Fibroblast of pulmonary artery (primary cell): ENCODE data around the gene PIF1.

Experiments
- DNase-seq: peaks from one replicate; pipeline ENCODE4 v3.0.0-alpha.2; 2010; ENCODE audit warnings: low read depth
- H3K4me3 ChIP-seq: replicated peaks from 2 replicates; pipeline ENCODE4 v1.5.1; 2011; ENCODE audit warnings: low read depth, mild to moderate bottlenecking, control low read depth, low read length, moderate library complexity
- TF ChIP-seq, protein P1 (sequence below): IDR thresholded peaks from 2 replicates; pipeline ENCODE4 v1.5.1; 2011; ENCODE audit warnings: mild to moderate bottlenecking, control low read depth, low read length, inconsistent platforms; ENCODE audit errors: missing control alignments

Gene PIF1

DNA sequence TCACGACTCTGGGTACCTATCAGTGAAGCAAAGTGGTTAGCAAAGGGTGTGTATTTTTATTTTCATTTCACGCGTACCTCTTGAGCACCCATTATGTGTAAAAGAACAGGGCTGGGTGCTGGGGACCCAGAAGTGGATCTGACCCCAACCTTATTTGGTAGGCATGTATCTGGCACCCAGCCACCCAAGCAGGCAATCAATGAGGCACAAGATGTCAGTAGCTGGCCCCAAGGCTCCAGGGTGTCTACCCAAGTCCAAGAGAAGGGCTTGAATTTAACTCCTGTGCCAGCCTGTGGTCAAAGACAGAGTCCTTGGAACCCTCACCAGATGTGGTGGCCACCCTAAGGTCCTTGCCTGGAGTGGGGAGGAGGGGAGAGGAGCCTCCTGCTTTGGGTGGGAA lies 22.0 kb upstream of the PIF1 start:
- no peak overlapping the region for H3K4me3 ChIP-seq
- no peak for DNase-seq
- TF ChIP-seq, protein P1, sequence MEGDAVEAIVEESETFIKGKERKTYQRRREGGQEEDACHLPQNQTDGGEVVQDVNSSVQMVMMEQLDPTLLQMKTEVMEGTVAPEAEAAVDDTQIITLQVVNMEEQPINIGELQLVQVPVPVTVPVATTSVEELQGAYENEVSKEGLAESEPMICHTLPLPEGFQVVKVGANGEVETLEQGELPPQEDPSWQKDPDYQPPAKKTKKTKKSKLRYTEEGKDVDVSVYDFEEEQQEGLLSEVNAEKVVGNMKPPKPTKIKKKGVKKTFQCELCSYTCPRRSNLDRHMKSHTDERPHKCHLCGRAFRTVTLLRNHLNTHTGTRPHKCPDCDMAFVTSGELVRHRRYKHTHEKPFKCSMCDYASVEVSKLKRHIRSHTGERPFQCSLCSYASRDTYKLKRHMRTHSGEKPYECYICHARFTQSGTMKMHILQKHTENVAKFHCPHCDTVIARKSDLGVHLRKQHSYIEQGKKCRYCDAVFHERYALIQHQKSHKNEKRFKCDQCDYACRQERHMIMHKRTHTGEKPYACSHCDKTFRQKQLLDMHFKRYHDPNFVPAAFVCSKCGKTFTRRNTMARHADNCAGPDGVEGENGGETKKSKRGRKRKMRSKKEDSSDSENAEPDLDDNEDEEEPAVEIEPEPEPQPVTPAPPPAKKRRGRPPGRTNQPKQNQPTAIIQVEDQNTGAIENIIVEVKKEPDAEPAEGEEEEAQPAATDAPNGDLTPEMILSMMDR = no peak

DNA sequence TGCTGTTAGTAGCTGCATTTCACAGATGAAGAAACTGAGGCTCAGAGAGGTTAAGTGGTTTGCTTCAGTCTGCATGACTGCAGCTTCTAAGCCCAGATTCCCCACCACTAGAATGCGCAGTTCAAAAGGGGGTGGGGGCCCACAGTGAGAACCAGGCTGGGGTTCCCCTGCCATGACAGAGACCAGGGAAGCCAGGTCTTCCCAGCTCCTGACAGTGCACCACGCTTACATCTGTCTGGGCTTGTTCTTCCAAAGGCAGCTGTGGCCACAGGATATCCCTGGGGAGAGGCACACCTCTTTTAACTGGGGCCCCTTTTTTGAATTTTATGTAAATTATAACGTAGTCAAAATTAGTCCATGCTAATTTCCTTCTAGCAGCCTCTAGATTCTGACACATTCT lies 21.6 kb upstream of the PIF1 start:
- TF ChIP-seq, protein P1 = no peak
- H3K4me3 ChIP-seq = no peak overlapping the region
- DNase-seq = no peak

DNA sequence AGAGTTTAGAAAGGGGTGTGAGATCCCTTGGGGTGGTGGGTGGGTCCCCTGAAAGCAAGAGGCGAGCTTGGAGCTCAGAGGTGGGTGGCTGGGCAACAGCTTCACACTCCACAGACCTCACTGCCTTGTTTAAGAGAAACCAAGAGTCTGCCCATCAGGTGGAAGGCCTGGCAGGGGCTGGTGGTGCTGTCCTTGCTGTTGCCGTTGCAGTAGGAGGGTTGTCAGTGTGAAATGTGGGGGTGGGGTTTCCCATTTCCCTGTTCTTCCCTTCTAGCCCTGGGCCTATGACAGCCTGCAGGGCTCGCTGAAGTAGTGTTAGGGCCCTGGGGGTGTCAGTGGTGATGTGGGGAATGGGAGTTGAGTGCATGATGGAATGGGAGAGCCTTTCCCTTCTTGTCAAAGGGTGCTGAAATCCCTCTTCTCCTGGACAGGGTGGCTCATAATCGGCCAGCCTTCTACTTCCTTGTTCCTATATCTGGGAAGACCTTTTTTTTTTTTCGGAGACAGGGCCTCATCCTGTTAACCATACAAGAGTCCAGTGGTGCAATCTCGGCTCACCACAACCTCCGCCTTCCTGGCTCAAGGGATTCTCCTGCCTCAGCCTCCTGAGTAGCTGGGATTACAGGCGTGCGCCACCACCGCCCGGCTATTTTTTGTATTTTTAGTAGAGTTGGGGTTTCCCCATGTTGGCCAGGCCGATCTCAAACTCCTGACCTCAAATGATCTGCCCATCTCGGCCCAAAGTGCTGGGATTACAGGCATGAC lies 20.6 kb upstream of the PIF1 start:
- DNase-seq = no peak
- peak overlapping the region; percentile 97 for H3K4me3 ChIP-seq
- TF ChIP-seq, protein P1 = no peak

DNA sequence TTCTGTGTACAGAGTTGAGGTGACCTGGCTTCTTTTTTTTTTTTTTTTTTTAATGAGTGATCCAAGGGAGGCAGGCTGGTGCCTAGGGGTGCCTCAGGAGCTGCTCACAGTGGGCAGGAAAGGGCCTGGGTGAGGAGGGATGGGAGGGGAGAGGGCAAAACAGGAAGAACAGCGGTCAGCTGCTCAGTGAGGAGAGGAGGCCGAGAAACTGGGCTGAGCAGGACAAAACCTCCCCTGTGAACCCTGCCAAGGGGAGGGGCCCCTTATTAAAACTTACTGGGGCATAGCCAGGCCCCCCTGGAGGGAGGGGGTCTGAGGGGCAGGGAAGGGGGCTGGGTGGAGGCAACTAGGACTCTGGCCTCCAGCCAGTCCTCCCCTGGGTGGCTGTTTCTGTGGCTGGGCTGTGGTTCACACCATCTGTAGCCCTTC lies 19.8 kb upstream of the PIF1 start:
- peak; percentile 53 for DNase-seq
- TF ChIP-seq, protein P1 = no peak
- H3K4me3 ChIP-seq = peak overlapping the region; percentile 97

DNA sequence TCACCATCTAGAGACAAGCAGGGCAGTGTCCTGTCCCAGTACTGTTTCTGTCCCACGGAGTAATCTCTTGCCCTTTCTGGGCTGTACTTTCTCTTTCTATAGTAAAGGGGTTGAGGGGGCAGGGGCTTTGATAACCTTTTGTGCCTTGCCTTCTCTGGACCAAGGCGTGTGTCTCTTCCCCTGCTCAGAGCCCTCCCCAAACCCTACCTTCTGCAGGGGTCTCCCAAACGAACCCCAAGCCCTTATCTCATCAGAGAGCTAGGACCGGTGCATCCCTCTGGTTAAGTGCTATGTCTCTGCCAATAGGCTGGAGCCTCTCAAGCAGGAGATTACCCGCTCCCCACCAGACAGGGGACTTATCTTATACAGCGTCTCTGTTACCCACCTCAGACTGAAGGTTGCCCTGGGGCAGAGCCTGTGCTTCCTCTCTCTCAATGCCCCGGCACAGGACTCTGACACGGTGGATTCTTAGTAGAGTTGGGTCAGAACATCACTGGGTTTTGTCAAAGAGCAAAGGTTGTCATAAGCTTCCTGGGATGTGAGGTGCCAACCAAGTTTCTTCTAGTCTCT lies 19.2 kb upstream of the PIF1 start:
- TF ChIP-seq, protein P1 = no peak
- no peak for DNase-seq
- peak overlapping the region; percentile 97 for H3K4me3 ChIP-seq

DNA sequence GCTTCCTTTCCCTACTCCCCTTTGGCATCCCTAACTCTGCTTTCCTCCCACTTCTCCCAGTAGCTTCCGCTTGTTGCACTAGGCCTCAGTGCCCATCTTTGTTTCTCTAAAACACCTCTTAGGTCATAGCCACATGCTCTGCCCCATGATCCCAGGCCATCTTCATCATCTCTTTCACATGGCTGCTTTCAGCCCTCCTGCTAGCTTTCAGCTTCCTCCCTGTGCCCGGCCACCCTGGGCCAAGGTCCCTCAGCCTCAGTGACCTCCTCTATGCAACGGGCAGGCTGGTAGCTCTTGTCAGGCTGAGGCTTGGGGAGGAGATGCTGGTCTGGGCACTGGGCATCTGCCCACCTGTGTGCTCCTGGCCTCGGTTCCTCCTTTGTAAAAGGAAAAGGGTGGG lies 18.5 kb upstream of the PIF1 start:
- peak overlapping the region; percentile 97 for H3K4me3 ChIP-seq
- DNase-seq = no peak
- TF ChIP-seq, protein P1 = no peak

DNA sequence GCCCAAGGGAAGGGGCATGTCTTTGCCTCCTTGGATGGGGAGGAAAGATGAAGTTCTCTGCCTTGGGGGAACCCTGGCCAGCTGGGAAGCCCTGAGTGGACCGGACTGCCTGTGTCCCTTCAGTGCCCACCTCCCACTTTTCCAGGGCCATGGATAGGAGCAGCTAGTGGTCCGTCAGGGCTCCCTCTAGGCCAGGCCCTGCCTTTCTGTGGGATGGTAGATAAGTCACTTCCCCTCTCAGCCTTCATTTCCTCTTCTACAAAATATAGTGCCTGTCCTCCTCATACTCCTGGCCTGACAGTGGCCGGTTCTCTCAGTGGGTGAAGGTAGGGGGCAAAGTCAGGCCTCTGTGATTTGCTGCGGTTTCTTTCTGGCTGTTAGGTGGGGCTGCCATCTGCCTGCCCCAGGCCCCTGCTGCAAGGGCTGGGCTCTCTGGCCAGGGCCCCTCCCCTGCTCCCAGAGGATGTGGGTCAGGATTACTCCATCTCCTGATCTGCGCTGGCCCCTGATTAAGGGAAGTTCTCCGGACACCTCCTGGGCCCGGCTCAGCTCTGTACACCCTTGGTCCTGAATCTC lies 17.6 kb upstream of the PIF1 start:
- peak overlapping the region; percentile 97 for H3K4me3 ChIP-seq
- DNase-seq = peak; percentile 74
- TF ChIP-seq, protein P1 = no peak
